Osteoblast (primary cell): Measurements from ENCODE around the gene CD109. TPM values are rescaled to one million over a fixed set of nuclear protein-coding genes. Genes with fewer than 3 reads are reported as not detected.
A peak's percentile ranks its signal among the peaks of the same experiment; 100 is the strongest.

Experiments used
- DNase-seq: peaks from one replicate; pipeline ENCODE4 v3.0.0; 2011; ENCODE audit warnings: low spot score, mixed read lengths; ENCODE audit not compliant: insufficient read length; ENCODE audit errors: missing footprints
- H2AFZ ChIP-seq: 2 replicates; pipeline ENCODE4 v1.6.0; 2011; ENCODE audit warnings: mild to moderate bottlenecking, low read length
- H3K27ac ChIP-seq: 2 replicates; pipeline ENCODE4 v1.5.1; 2011; ENCODE audit warnings: mild to moderate bottlenecking, low read depth, low read length, moderate library complexity
- H3K27me3 ChIP-seq: 2 replicates; pipeline ENCODE4 v1.6.0; 2012; ENCODE audit warnings: mild to moderate bottlenecking, control low read depth, inconsistent platforms, low read length, moderate library complexity; ENCODE audit not compliant: insufficient read depth
- H3K36me3 ChIP-seq: 2 replicates; pipeline ENCODE4 v1.5.1; 2011; ENCODE audit warnings: mild to moderate bottlenecking, low read length, control low read depth, moderate library complexity; ENCODE audit not compliant: insufficient read depth
- H3K4me1 ChIP-seq: 2 replicates; pipeline ENCODE4 v1.5.1; 2011; ENCODE audit warnings: mild to moderate bottlenecking, low read length, control low read depth, moderate library complexity; ENCODE audit not compliant: insufficient read depth
- H3K4me2 ChIP-seq: 2 replicates; pipeline ENCODE4 v1.6.0; 2011; ENCODE audit warnings: mild to moderate bottlenecking, low read length; ENCODE audit not compliant: insufficient read depth
- H3K4me3 ChIP-seq: fragments of 200-600 bp; sonication (generic); 3 replicates; pipeline ENCODE4 v1.5.1; 2012; ENCODE audit warnings: mild to moderate bottlenecking, low read length, inconsistent platforms; ENCODE audit not compliant: insufficient read depth
- H3K79me2 ChIP-seq: 2 replicates; pipeline ENCODE4 v1.6.0; 2012; ENCODE audit warnings: mild to moderate bottlenecking, low read length, control low read depth, inconsistent platforms; ENCODE audit not compliant: insufficient read depth
- H3K9me3 ChIP-seq: 2 replicates; pipeline ENCODE4 v1.5.1; 2011; ENCODE audit warnings: low read depth, low read length, control low read depth
- H4K20me1 ChIP-seq: 2 replicates; pipeline ENCODE4 v1.6.0; 2012; ENCODE audit warnings: mild to moderate bottlenecking, low read length, control low read depth; ENCODE audit not compliant: insufficient read depth
- total RNA-seq: library from RNA; depleted of rRNA; stranded (reverse); fragments of >200 nt; gene quantifications from 2 replicates; pipeline ENCODE4 v1.2.3, GENCODE V29; 2012
- TF ChIP-seq, protein P1 (sequence below): IDR thresholded peaks from 2 replicates; pipeline ENCODE4 v1.5.1; 2011; ENCODE audit warnings: mild to moderate bottlenecking, low read depth, low read length, moderate library complexity; ENCODE audit errors: extremely low read depth

The CD109 gene
- total RNA-seq, 1 donor: 93.4 TPM

DNA sequence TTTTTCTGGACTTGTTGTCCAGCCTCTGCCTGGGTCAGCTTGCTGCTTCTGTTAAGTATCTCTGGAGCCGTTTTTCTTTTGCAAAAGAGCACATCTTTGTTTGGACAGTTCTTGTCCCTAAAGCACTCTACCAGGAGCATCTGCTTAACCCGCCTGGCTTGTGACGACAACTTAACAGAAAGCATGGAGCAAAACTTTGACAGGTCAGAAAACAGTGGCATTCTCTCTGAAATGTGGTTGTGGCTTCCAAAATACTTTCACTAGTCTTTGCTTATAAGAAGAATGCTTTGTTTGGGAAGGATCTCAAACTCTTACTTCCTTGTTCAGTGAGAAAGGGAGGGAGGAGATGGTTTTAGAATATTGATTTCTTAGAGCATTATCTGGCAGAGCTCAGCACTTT is 47.6 kb downstream of the CD109 start:
- TF ChIP-seq, protein P1, sequence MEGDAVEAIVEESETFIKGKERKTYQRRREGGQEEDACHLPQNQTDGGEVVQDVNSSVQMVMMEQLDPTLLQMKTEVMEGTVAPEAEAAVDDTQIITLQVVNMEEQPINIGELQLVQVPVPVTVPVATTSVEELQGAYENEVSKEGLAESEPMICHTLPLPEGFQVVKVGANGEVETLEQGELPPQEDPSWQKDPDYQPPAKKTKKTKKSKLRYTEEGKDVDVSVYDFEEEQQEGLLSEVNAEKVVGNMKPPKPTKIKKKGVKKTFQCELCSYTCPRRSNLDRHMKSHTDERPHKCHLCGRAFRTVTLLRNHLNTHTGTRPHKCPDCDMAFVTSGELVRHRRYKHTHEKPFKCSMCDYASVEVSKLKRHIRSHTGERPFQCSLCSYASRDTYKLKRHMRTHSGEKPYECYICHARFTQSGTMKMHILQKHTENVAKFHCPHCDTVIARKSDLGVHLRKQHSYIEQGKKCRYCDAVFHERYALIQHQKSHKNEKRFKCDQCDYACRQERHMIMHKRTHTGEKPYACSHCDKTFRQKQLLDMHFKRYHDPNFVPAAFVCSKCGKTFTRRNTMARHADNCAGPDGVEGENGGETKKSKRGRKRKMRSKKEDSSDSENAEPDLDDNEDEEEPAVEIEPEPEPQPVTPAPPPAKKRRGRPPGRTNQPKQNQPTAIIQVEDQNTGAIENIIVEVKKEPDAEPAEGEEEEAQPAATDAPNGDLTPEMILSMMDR: no peak
- Histone ChIP-seq H3K36me3 (no peaks in the 10 kb centered on the region), H3K9me3 (no peaks in the 10 kb centered on the region), H3K4me2 (no peak overlapping the region), H4K20me1 (no peaks in the 10 kb centered on the region), H3K4me3 (no peak overlapping the region), H3K4me1 (peaks cover 9% of the 10 kb centered on the region), H3K27me3 (no peaks in the 10 kb centered on the region), H2AFZ (no peak overlapping the region), H3K79me2 (no peaks in the 10 kb centered on the region), H3K27ac (no peak overlapping the region)
- DNase-seq: no peak

DNA sequence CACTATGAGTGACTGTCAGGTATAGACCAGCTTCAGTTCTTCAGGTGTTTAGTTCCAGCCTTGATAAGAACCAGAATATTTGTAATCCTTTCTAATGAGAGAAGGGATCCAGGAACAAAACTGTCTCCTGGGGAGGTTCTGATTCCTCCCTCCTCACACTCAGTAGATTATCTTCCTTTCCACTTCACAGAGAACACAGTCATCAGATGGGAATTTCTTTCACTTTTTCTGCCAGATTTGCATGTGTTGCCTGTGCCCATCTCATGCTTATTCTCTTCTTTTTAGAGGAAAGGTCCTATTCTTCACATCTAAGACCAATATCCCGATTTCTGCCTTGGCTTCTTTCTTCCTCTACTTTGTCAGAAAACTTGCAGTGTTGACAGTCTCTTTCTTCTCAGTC is 50.8 kb downstream of the CD109 start:
- Histone ChIP-seq H3K27ac (no peak overlapping the region), H3K27me3 (no peaks in the 10 kb centered on the region), H4K20me1 (no peaks in the 10 kb centered on the region), H2AFZ (no peak overlapping the region), H3K4me2 (peak overlapping the region; percentile 13), H3K36me3 (no peaks in the 10 kb centered on the region), H3K4me3 (no peak overlapping the region), H3K4me1 (peaks cover 9% of the 10 kb centered on the region), H3K9me3 (no peaks in the 10 kb centered on the region), H3K79me2 (no peaks in the 10 kb centered on the region)
- TF ChIP-seq, protein P1: no peak
- DNase-seq: peak; percentile 62

DNA sequence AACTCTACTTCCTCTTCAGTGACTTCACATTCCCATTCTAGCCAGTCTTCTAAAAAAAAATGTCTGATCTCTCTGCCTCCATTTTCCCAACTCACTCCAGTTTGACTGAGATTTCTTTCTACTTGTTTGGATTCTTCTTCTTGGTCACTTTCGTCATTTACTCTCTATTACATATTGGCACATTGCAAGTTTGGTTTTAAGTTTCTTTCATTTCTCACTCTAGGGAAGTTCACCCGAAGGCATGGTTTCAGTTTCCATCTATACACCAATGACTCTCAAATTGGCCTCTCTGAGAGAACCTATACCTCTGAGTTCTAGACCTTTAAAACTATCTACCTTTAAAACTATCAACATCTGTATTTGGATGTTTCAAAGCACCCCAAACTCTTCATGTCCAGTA is 51.3 kb downstream of the CD109 start:
- Histone ChIP-seq H3K4me2 (peak overlapping the region; percentile 13), H3K4me1 (peaks cover 9% of the 10 kb centered on the region), H3K79me2 (no peaks in the 10 kb centered on the region), H3K27ac (no peak overlapping the region), H2AFZ (no peak overlapping the region), H3K4me3 (no peak overlapping the region), H3K36me3 (no peaks in the 10 kb centered on the region), H3K27me3 (no peaks in the 10 kb centered on the region), H3K9me3 (no peaks in the 10 kb centered on the region), H4K20me1 (no peaks in the 10 kb centered on the region)
- DNase-seq: no peak
- TF ChIP-seq, protein P1: no peak

DNA sequence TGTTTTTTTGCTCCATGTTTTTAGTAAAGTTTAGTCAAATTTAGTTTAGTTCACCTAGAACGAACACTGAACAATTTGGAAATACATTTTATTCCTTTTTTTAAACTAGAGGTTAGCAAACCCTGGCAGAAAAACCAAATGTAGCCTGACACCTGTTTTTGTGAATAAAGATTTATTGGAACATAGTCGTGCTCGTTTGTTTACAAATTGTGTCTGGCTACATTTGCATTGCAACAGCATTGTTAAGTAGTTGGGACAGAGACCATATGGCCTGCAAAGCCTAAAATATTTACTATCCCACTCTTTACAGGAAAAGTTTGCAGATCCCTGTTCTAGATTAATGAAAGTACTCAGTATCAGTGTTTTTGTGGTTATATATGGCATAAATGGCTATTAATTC is 56.9 kb downstream of the CD109 start:
- DNase-seq: no peak
- Histone ChIP-seq H3K4me1 (no peaks in the 10 kb centered on the region), H3K27me3 (no peaks in the 10 kb centered on the region), H2AFZ (no peak overlapping the region), H3K36me3 (no peaks in the 10 kb centered on the region), H4K20me1 (no peaks in the 10 kb centered on the region), H3K79me2 (no peaks in the 10 kb centered on the region), H3K27ac (no peak overlapping the region), H3K9me3 (no peaks in the 10 kb centered on the region), H3K4me2 (no peak overlapping the region), H3K4me3 (no peak overlapping the region)
- TF ChIP-seq, protein P1: no peak
